ENCODE data around the gene FAM3B.

Gene FAM3B

DNA sequence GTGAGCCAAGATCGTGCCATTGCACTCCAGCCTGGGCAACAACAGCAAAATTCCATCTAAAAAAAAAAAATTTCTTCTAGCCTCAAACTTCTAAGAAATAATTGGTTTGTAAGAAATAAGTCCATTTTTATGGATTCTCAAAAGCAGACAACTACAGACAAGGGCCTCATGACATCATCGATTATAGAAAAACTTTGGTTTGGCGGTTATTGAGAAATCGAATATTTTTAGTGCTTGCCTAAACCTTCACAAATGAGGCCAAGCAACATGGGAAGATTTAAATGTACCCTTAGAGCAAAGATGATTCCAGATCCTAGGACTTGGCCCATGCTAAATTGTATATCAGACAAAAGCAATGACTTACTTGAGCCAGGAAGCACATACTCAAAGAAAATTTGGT, 81.7 kb downstream of the FAM3B start:
- no peak for DNase-seq (ENCODE audit: low spot score)

DNA sequence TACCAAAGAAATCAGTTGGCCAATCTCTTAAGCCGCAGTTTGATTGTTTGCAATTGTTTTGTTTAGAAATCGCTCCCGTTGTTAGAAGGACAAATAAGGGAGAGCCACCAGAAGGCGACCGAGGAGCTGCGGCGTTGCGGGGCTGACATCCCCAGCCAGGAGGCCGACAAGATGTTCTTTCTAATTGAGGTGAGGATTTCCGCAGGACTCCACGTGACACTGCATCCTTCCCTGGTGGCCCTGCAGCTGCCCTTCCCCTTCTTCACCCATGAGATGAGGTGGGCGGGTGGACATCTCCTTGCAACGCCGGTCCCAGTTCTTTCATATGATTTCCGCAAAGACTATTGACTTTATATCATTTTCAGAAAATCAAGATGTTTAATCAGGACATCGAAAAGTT, 82.2 kb downstream of the FAM3B start:
- no peak for DNase-seq (ENCODE audit: low spot score)

- DNase-seq (ENCODE audit: low spot score): no peak
Observed at GRCh38 chr21:41399246-41399800, 82.7 kb downstream of the FAM3B start.

DNA sequence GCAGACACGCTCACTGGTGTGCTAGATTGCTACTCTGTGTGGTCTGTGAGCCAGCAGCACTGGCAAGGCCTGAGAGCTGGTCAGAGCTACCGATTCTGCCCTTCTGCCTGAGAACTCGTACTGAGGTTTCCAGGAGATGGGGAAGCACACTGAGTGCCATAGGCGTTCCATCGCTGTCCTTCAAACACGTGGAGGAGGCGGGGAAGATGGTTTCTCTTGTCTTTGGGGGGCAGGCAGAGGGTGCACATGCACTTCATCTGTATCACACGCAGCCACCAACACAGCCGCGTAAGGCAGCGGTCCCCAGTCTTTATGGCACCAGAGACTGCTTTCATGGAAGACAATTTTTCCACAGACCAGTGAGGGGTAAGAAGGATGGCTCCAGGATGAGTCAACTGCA, 85.6 kb downstream of the FAM3B start:
- DNase-seq (ENCODE audit: low spot score): no peak

GRCh38 chr21:41402796-41403195, 86.2 kb downstream of the FAM3B start:
- no peak for DNase-seq (ENCODE audit: low spot score)

- no peak for DNase-seq (ENCODE audit: low spot score)
Observed at GRCh38 chr21:41403331-41403730, 86.7 kb downstream of the FAM3B start.

GRCh38 chr21:41403966-41404365, 87.4 kb downstream of the FAM3B start:
- DNase-seq (ENCODE audit: low spot score): no peak

- DNase-seq (ENCODE audit: low spot score): no peak
Observed at GRCh38 chr21:41405321-41405720, 88.7 kb downstream of the FAM3B start.

- no peak for DNase-seq (ENCODE audit: low spot score)
Observed at GRCh38 chr21:41406340-41406739, 89.7 kb downstream of the FAM3B start.
